H1 (cell line): ENCODE data around the gene CENPO. TPM values are rescaled to one million over a fixed set of nuclear protein-coding genes. Genes with fewer than 3 reads are reported as not detected.

Source experiments
- CTCF ChIA-PET: fragments of 300-600 bp; sonication (Branson Sonifier 250); formaldehyde crosslinking; loops from one replicate; lab custom pipeline; 2021; ENCODE audit not compliant: partially characterized antibody; lab: Charles Lee
- POLR2A ChIA-PET: fragments of 300-600 bp; sonication (Branson Sonifier 250); formaldehyde crosslinking; loops from one replicate; lab custom pipeline; 2021; ENCODE audit warnings: inconsistent platforms; ENCODE audit not compliant: partially characterized antibody; lab: Charles Lee
- DNase-seq, 2 experiments: peaks; one replicate each; pipeline versions ENCODE4 v3.0.0 to v3.0.0-alpha.2; 2010 to 2022; ENCODE audit warnings: low spot score in 2 of 2, low read depth in 1 of 2, mixed read lengths in 1 of 2
- FAIRE-seq: peaks from 2 replicates; lab custom pipeline; 2011; peaks lifted over from hg19 to GRCh38; lab: Jason Lieb, UNC
- H2AFZ ChIP-seq: 2 replicates; pipeline ENCODE4 v1.8.1; 2012; ENCODE audit warnings: low read length, inconsistent platforms
- H2AK5ac ChIP-seq: 2 replicates; pipeline ENCODE4 v1.6.1; 2013; ENCODE audit warnings: low read depth, low read length
- H2BK120ac ChIP-seq: replicated peaks from 2 replicates; pipeline ENCODE3; 2013; ENCODE audit warnings: low read depth, low read length, inconsistent platforms
- H2BK12ac ChIP-seq: 2 replicates; pipeline ENCODE4 v1.6.1; 2013; ENCODE audit warnings: low read depth, low read length
- H2BK15ac ChIP-seq: 2 replicates; pipeline ENCODE4 v1.6.1; 2013; ENCODE audit warnings: low read length
- H2BK20ac ChIP-seq: 2 replicates; pipeline ENCODE4 v1.6.1; 2013; ENCODE audit warnings: low read length
- H2BK5ac ChIP-seq: 2 replicates; pipeline ENCODE4 v1.6.1; 2013; ENCODE audit warnings: low read depth, low read length
- H3K14ac ChIP-seq: 2 replicates; pipeline ENCODE4 v1.6.1; 2013; ENCODE audit warnings: inconsistent platforms; ENCODE audit not compliant: insufficient read length
- H3K18ac ChIP-seq: 2 replicates; pipeline ENCODE4 v1.6.1; 2013; ENCODE audit warnings: low read length; ENCODE audit errors: extremely low read depth
- H3K23ac ChIP-seq: 2 replicates; pipeline ENCODE4 v1.6.1; 2013; ENCODE audit warnings: inconsistent platforms; ENCODE audit not compliant: insufficient read length
- H3K23me2 ChIP-seq: 2 replicates; pipeline ENCODE4 v1.6.1; 2013; ENCODE audit warnings: low read depth, low read length
- H3K27ac ChIP-seq: 2 replicates; pipeline ENCODE4 v1.6.1; 2011; ENCODE audit warnings: low read depth, low read length, inconsistent platforms
- H3K27me3 ChIP-seq, 4 experiments: replicated peaks in 1 of 4; 1 replicate in 1 of 4; 2 replicates in 3 of 4; pipeline versions ENCODE4 v1.6.1 to v1.8.1; 2011 to 2013; ENCODE audit warnings: low read length in 3 of 4, mild to moderate bottlenecking in 3 of 4, inconsistent platforms in 2 of 4, mixed read lengths in 2 of 4, moderate library complexity in 1 of 4; ENCODE audit not compliant: control insufficient read depth in 3 of 4, insufficient read depth in 3 of 4; ENCODE audit errors: extremely low read depth in 1 of 4
- H3K36me3 ChIP-seq, 4 experiments: 2 replicates each; pipeline versions ENCODE4 v1.6.1 to v1.8.1; 2011 to 2013; ENCODE audit warnings: mild to moderate bottlenecking in 4 of 4, low read length in 3 of 4, moderate library complexity in 2 of 4, control low read depth in 1 of 4, inconsistent platforms in 1 of 4; ENCODE audit not compliant: insufficient read depth in 4 of 4, control insufficient read depth in 2 of 4
- H3K4ac ChIP-seq: replicated peaks from 2 replicates; pipeline ENCODE3; 2013; ENCODE audit warnings: low read length, low read depth, mixed read lengths, inconsistent platforms; ENCODE audit not compliant: insufficient read length
- H3K4me1 ChIP-seq, 4 experiments: replicated peaks in 1 of 4; 1 replicate in 1 of 4; 2 replicates in 3 of 4; pipeline versions ENCODE4 v1.6.1 to v1.8.1; 2011 to 2013; ENCODE audit warnings: low read length in 3 of 4, inconsistent platforms in 2 of 4, mixed read lengths in 1 of 4; ENCODE audit not compliant: insufficient read depth in 4 of 4, control insufficient read depth in 3 of 4
- H3K4me2 ChIP-seq, 2 experiments: 2 replicates each; pipeline versions ENCODE4 v1.6.1 to v1.8.1; 2011 to 2013; ENCODE audit warnings: low read depth in 2 of 2, low read length in 2 of 2, control low read depth in 1 of 2, inconsistent platforms in 1 of 2, mild to moderate bottlenecking in 1 of 2; ENCODE audit not compliant: insufficient read depth in 1 of 2
- H3K4me3 ChIP-seq, 4 experiments: fragments of 200-600, 300-600 bp in 1 of 4; sonication (generic), shearing (Covaris generic), sonication (Bioruptor Twin) in 1 of 4; 2 replicates each; pipeline versions ENCODE4 v1.5.1 to v1.8.1; 2011 to 2016; ENCODE audit warnings: low read length in 4 of 4, low read depth in 3 of 4, control low read depth in 2 of 4, inconsistent platforms in 2 of 4, mild to moderate bottlenecking in 2 of 4, mixed read lengths in 1 of 4, moderate library complexity in 1 of 4; ENCODE audit not compliant: insufficient read depth in 2 of 4; ENCODE audit errors: extremely low read depth in 1 of 4
- H3K56ac ChIP-seq: replicated peaks from 2 replicates; pipeline ENCODE3; 2013; ENCODE audit warnings: low read depth, mild to moderate bottlenecking, mixed read lengths, low read length, inconsistent platforms; ENCODE audit not compliant: insufficient read length
- H3K79me1 ChIP-seq: 2 replicates; pipeline ENCODE4 v1.6.1; 2013; ENCODE audit warnings: low read depth, low read length, control low read depth
- H3K79me2 ChIP-seq, 2 experiments: 2 replicates each; pipeline versions ENCODE4 v1.6.1 to v1.8.1; 2012 to 2013; ENCODE audit warnings: low read length in 2 of 2, mild to moderate bottlenecking in 2 of 2, inconsistent platforms in 1 of 2; ENCODE audit not compliant: insufficient read depth in 2 of 2, control insufficient read depth in 1 of 2
- H3K9ac ChIP-seq, 4 experiments: replicated peaks in 1 of 4; 1 replicate in 1 of 4; 2 replicates in 3 of 4; pipeline versions ENCODE4 v1.6.1 to v1.8.1; 2011 to 2013; ENCODE audit warnings: low read depth in 3 of 4, low read length in 3 of 4, control low read depth in 2 of 4, mild to moderate bottlenecking in 2 of 4, moderate library complexity in 2 of 4, inconsistent platforms in 1 of 4; ENCODE audit errors: extremely low read depth in 1 of 4
- H3K9me3 ChIP-seq, 2 experiments: 2 replicates each; pipeline versions ENCODE4 v1.6.1 to v1.8.1; 2012 to 2013; ENCODE audit warnings: mild to moderate bottlenecking in 2 of 2, moderate library complexity in 2 of 2, control low read depth in 1 of 2, inconsistent platforms in 1 of 2, low read depth in 1 of 2, low read length in 1 of 2, mixed read lengths in 1 of 2; ENCODE audit not compliant: insufficient read depth in 2 of 2
- H4K20me1 ChIP-seq, 2 experiments: replicated peaks in 1 of 2; 2 replicates each; pipeline versions ENCODE3 to v1.8.1; 2011 to 2013; ENCODE audit warnings: inconsistent platforms in 2 of 2, low read length in 2 of 2, mild to moderate bottlenecking in 1 of 2; ENCODE audit not compliant: insufficient read depth in 2 of 2, control insufficient read depth in 1 of 2
- H4K5ac ChIP-seq: 2 replicates; pipeline ENCODE4 v1.6.1; 2013; ENCODE audit warnings: low read length, low read depth, mixed read lengths, inconsistent platforms; ENCODE audit not compliant: insufficient read length
- H4K8ac ChIP-seq: 2 replicates; pipeline ENCODE4 v1.8.0; 2013; ENCODE audit warnings: mild to moderate bottlenecking, moderate library complexity, low read length, inconsistent platforms; ENCODE audit not compliant: insufficient read depth; ENCODE audit errors: extremely low read depth
- H4K91ac ChIP-seq: replicated peaks from 2 replicates; pipeline ENCODE3; 2013; ENCODE audit warnings: low read length, mixed read lengths, inconsistent platforms; ENCODE audit not compliant: insufficient read length
- SIX5 ChIP-seq: IDR thresholded peaks from 2 replicates; pipeline ENCODE4 v1.6.1; 2011; ENCODE audit warnings: mild to moderate bottlenecking, low read depth, low read length
- TAF7 ChIP-seq: optimal IDR thresholded peaks from 2 replicates; pipeline ENCODE3; 2011; ENCODE audit warnings: low read depth, mild to moderate bottlenecking, inconsistent platforms, low read length, moderate library complexity, borderline replicate concordance
- WGBS, 2 experiments: shearing (Covaris generic) in 1 of 2; methylation state at CpG; one replicate each; pipeline versions ENCODE4 v1.1.6 to v1.1.7; 2013 to 2015; ENCODE audit warnings: low lambda C conversion rate in 2 of 2, mixed read lengths in 2 of 2, inconsistent platforms in 1 of 2, low coverage in 1 of 2, missing lambda C conversion rate in 1 of 2; ENCODE audit not compliant: insufficient replicate concordance in 2 of 2, insufficient coverage in 1 of 2, insufficient read length in 1 of 2; ENCODE audit errors: extremely low coverage in 1 of 2, missing lambda C conversion rate in 1 of 2; 5-methylcytosine and 5-hydroxymethylcytosine counted together
- polyA plus RNA-seq, 7 experiments: library from polyadenylated mRNA; depleted of rRNA in 3 of 7; stranded (reverse) in 5 of 7; unstranded in 2 of 7; fragments of >200 nt in 5 of 7; fragments of 200-250 nt in 2 of 7; gene quantifications; 1 replicate in 5 of 7; 2 replicates in 1 of 7; 4 replicates in 1 of 7; pipeline versions ENCODE4 v1.2.1 to v1.2.3, GENCODE V29; 2011 to 2013; ENCODE audit warnings: missing spikeins in 2 of 7, mixed read lengths in 2 of 7
- total RNA-seq: library from RNA; stranded (reverse); fragmentation: NEBNext Ultra II Directional; extraction: Animal tissue kit (Norgen Biotek cat#: 25700); gene quantifications from 2 replicates; pipeline ENCODE4 v1.2.1, GENCODE V29; 2021

The CENPO gene
- total and polyA plus RNA-seq, 2 of the 8 experiments (the other 6 are each of a cell fraction or from before 2014, with no cell fraction given): 34.4 to 46.3 TPM

GRCh38 chr2:24870891-24871705, 77.9 kb downstream of the CENPO start:
- no peak overlapping the region for H3K4me2 ChIP-seq
- 94% methylated on average over 16 of the region's 16 CpGs; no CpG with 5 or more reads in 1 of the 2 experiments for WGBS, 2 experiments
- TF ChIP-seq TAF7: no peak
- TF ChIP-seq SIX5: no peak
- no peaks in the 10 kb centered on the region for H3K9me3 ChIP-seq
- no peak overlapping the region for H2BK15ac ChIP-seq
- no peak overlapping the region for H3K14ac ChIP-seq
- no peak overlapping the region for H2BK5ac ChIP-seq
- H4K8ac ChIP-seq: no peak overlapping the region
- DNase-seq (no peak), FAIRE-seq (no peak)
- no peak overlapping the region for H2BK120ac ChIP-seq
- no peak overlapping the region for H3K27ac ChIP-seq
- peaks cover 0 to 2% of the 10 kb centered on the region in 2 experiments for H4K20me1 ChIP-seq
- no peak overlapping the region for H3K18ac ChIP-seq
- H3K36me3 ChIP-seq: no peaks in the 10 kb centered on the region
- H3K4me1 ChIP-seq: peaks cover 0 to 8% (median under 1%) of the 10 kb centered on the region in 4 experiments; a peak in 2 of 7 replicates
- no peak overlapping the region for H3K9ac ChIP-seq
- H3K4me3 ChIP-seq: no peak overlapping the region
- no peak overlapping the region for H2BK12ac ChIP-seq
- no peaks in the 10 kb centered on the region; the same call in 1 of the 2 replicates for H3K79me1 ChIP-seq
- no peak overlapping the region for H3K56ac ChIP-seq
- POLR2A ChIA-PET: interaction anchor here (0.9 kb wide), 1 partner anchor 335 kb away, joined by 3 read pairs; no protein-coding TSS in a partner anchor
- H4K5ac ChIP-seq: no peak overlapping the region
- no peak overlapping the region for H3K4ac ChIP-seq
- CTCF ChIA-PET: interaction anchor here (1.0 kb wide), 1 partner anchor 20 kb away, joined by 5 read pairs; no protein-coding TSS in a partner anchor
- no peak overlapping the region for H2AK5ac ChIP-seq
- no peak overlapping the region for H4K91ac ChIP-seq
- no peaks in the 10 kb centered on the region for H3K79me2 ChIP-seq
- no peaks in the 10 kb centered on the region for H3K23me2 ChIP-seq
- no peak overlapping the region for H2BK20ac ChIP-seq
- no peaks in the 10 kb centered on the region for H3K27me3 ChIP-seq
- no peak overlapping the region for H2AFZ ChIP-seq
- H3K23ac ChIP-seq: no peak overlapping the region
